Measurements from ENCODE around the gene AFTPH. TPM values are rescaled to one million over a fixed set of nuclear protein-coding genes. Genes with fewer than 3 reads are reported as not detected.

AFTPH gene
- total RNA-seq, 2 experiments from 2014 or later: 24.2 to 24.3 TPM

DNA sequence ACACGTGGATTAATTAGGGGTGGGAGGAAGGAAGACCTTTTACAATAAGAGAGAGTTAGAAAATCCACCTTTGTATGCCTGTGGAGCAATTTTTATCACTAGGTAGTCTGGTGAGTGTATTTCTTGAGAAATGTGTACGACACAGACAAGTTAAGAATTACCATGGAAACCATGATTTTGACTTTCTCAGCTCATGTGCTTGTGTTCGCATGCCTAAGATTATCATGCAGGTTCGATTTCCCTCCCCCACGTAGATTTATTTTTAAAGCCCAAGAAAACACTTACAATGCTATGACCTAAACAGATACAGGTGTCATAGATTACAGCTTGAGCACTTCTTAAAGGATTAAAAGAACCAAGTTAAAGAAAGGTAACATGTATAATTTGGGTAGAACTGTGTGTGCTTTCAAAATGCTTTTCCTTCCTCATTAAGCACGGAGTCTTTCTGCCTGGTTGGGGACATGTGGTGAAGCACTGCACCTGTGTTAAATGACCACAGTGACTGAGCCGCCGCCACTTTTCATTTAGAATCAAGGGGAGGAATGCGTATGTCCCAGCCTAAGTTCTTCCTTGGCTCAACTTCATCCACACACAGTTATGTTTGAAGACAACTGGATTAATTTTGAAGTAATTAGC lies 113.0 kb downstream of the AFTPH start:
- TF ChIP-seq, protein P1, sequence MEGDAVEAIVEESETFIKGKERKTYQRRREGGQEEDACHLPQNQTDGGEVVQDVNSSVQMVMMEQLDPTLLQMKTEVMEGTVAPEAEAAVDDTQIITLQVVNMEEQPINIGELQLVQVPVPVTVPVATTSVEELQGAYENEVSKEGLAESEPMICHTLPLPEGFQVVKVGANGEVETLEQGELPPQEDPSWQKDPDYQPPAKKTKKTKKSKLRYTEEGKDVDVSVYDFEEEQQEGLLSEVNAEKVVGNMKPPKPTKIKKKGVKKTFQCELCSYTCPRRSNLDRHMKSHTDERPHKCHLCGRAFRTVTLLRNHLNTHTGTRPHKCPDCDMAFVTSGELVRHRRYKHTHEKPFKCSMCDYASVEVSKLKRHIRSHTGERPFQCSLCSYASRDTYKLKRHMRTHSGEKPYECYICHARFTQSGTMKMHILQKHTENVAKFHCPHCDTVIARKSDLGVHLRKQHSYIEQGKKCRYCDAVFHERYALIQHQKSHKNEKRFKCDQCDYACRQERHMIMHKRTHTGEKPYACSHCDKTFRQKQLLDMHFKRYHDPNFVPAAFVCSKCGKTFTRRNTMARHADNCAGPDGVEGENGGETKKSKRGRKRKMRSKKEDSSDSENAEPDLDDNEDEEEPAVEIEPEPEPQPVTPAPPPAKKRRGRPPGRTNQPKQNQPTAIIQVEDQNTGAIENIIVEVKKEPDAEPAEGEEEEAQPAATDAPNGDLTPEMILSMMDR (IDR thresholded peaks at IDR 0.05): no peak
- Mint-ChIP-seq H3K27ac (peak overlapping the region; percentile 74), H3K9me3 (no peaks in the 10 kb centered on the region), H3K4me1 (ENCODE audit: low read depth) (peaks cover 69% of the 10 kb centered on the region), H3K4me3 (peak overlapping the region; percentile 49), H3K36me3 (ENCODE audit: low read depth) (peaks cover 54% of the 10 kb centered on the region), H3K27me3 (no peaks in the 10 kb centered on the region)
- H3K4me3 ChIP-seq (ENCODE audit: low read length): no peak overlapping the region
- peaks cover 31% of the 10 kb centered on the region for H3K4me1 ChIP-seq (ENCODE audit: insufficient read depth, low read length)
- POLR2A ChIA-PET: interaction anchor here (0.9 to 1.5 kb wide), 2 partner anchors 16 to 113 kb away, joined by 3 to 4 read pairs; partner anchors contain the start of gene SERTAD2
- peaks cover 36% of the 10 kb centered on the region for H3K36me3 ChIP-seq (ENCODE audit: insufficient read depth, low read length)
- H3K27me3 ChIP-seq (ENCODE audit: control insufficient read depth in 1 of 2, insufficient read depth in 2 of 2, low read length in 2 of 2): no peaks in the 10 kb centered on the region
- DNase-seq: peak in 2 of 14 experiments; percentile 36 to 39
- ATAC-seq (ENCODE audit: poor library complexity): peak; percentile 71
- no peaks in the 10 kb centered on the region for H3K9me3 ChIP-seq (ENCODE audit: control insufficient read depth in 1 of 2, insufficient read depth in 1 of 2, low read length in 2 of 2)
- intact Hi-C loops (cut with DNase I, micrococcal nuclease): no loop called here
- peak overlapping the region; percentile 5 to 33 for H3K27ac ChIP-seq (ENCODE audit: low read depth in 1 of 2, low read length in 2 of 2)
- CTCF ChIA-PET: interaction anchor here (0.6 to 1.4 kb wide), 4 partner anchors 9 to 481 kb away, joined by 3 to 5 read pairs (median 3); no protein-coding TSS in a partner anchor

DNA sequence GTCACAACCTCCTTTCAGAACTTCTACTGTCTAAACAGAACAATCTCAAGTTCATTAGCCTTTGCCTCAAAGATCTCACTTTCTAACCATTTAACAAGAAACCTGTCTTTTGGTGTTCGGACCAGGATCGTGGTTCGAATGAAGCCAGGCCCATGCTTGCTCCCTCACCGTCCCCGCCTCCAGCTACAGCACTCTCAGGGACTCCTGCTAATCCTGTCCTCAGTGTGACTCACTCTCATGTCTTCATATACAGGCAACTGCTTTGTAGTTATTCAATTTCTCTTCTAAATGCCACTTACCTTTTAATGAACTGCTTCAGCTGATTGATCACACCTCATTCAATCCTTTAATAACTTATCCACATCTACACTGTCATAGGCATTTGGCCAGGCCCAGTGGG lies 113.8 kb downstream of the AFTPH start:
- DNase-seq: no peak
- peak overlapping the region; percentile 74 for H3K27ac Mint-ChIP-seq
- H3K4me3 Mint-ChIP-seq: peak overlapping the region; percentile 47
- Histone ChIP-seq H3K36me3 (ENCODE audit: insufficient read depth, low read length) (peaks cover 36% of the 10 kb centered on the region), H3K9me3 (ENCODE audit: control insufficient read depth in 1 of 2, insufficient read depth in 1 of 2, low read length in 2 of 2) (no peaks in the 10 kb centered on the region), H3K27ac (ENCODE audit: low read depth in 1 of 2, low read length in 2 of 2) (no peak overlapping the region), H3K4me1 (ENCODE audit: insufficient read depth, low read length) (peaks cover 32% of the 10 kb centered on the region), H3K27me3 (ENCODE audit: control insufficient read depth in 1 of 2, insufficient read depth in 2 of 2, low read length in 2 of 2) (no peaks in the 10 kb centered on the region), H3K4me3 (ENCODE audit: low read length) (no peak overlapping the region)
- H3K9me3 Mint-ChIP-seq: no peaks in the 10 kb centered on the region
- H3K27me3 Mint-ChIP-seq: no peaks in the 10 kb centered on the region
- H3K36me3 Mint-ChIP-seq (ENCODE audit: low read depth): peaks cover 50% of the 10 kb centered on the region
- ATAC-seq (ENCODE audit: poor library complexity): no peak
- peaks cover 76% of the 10 kb centered on the region for H3K4me1 Mint-ChIP-seq (ENCODE audit: low read depth)
- intact Hi-C loops (cut with DNase I, micrococcal nuclease): no loop called here
- TF ChIP-seq, protein P1 (IDR thresholded peaks at IDR 0.05): no peak
- ChIA-PET POLR2A (interaction anchor here (1.4 kb wide), 1 partner anchor 15 kb away, joined by 5 read pairs; the partner anchor contains the start of gene SERTAD2), CTCF (interaction anchor here (0.6 to 1.4 kb wide), 4 partner anchors 8 to 480 kb away, joined by 3 to 5 read pairs (median 3); no protein-coding TSS in a partner anchor)

DNA sequence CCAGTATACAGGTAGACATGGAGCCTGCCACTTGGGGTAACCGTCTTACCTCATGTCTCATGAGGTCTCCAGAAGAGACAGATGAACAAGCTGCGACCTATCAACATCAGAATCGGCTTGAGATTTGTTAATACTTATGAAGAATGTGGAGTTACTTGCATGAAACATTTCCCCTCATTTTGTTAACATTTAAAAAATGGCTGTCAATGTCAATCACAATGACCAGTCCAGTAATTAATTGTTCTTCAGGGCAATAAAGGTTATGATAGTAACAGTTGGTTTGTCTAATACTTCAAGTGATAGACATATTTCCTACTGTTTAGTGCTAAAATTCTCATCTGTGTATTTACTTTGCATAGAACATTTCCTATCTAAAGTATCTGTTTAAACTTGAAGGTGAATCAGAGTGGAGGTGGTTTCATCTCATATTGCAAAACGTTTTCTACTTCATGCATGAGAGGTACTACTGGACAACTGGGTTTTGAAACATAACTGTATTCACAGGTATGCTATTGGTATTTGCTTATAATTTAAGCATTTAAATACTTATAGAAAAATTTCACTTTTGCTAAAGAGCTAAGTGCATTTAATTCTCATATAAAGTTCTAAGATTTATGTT lies 114.5 kb downstream of the AFTPH start:
- no peaks in the 10 kb centered on the region for H3K9me3 Mint-ChIP-seq
- peaks cover 43% of the 10 kb centered on the region for H3K36me3 Mint-ChIP-seq (ENCODE audit: low read depth)
- Histone ChIP-seq H3K9me3 (ENCODE audit: control insufficient read depth in 1 of 2, insufficient read depth in 1 of 2, low read length in 2 of 2) (no peaks in the 10 kb centered on the region), H3K36me3 (ENCODE audit: insufficient read depth, low read length) (peaks cover 29% of the 10 kb centered on the region), H3K4me1 (ENCODE audit: insufficient read depth, low read length) (peaks cover 36% of the 10 kb centered on the region), H3K27me3 (ENCODE audit: control insufficient read depth in 1 of 2, insufficient read depth in 2 of 2, low read length in 2 of 2) (no peaks in the 10 kb centered on the region), H3K27ac (ENCODE audit: low read depth in 1 of 2, low read length in 2 of 2) (no peak overlapping the region), H3K4me3 (ENCODE audit: low read length) (no peak overlapping the region)
- H3K4me3 Mint-ChIP-seq: peak overlapping the region; percentile 47
- CTCF ChIA-PET: interaction anchor here (1.1 kb wide), 1 partner anchor 234 kb away, joined by 3 read pairs; no protein-coding TSS in a partner anchor
- ATAC-seq (ENCODE audit: poor library complexity): no peak
- TF ChIP-seq, protein P1 (IDR thresholded peaks at IDR 0.05): no peak
- H3K27me3 Mint-ChIP-seq: no peaks in the 10 kb centered on the region
- intact Hi-C loops (cut with DNase I, micrococcal nuclease): no loop called here
- peaks cover 79% of the 10 kb centered on the region for H3K4me1 Mint-ChIP-seq (ENCODE audit: low read depth)
- no peak for DNase-seq
- peak overlapping the region; percentile 74 for H3K27ac Mint-ChIP-seq
- POLR2A ChIA-PET: interaction anchor here (1.4 to 2.3 kb wide), 2 partner anchors 11 to 15 kb away, joined by 5 to 8 read pairs; partner anchors contain the start of gene SERTAD2
